HepG2 (cell line): ENCODE measurements around the gene FAM200B.

Experiments used
- ATF7 ChIP-seq, 2 experiments: fragments of 450-650 bp in 1 of 2; sonication (generic) in 1 of 2; formaldehyde crosslinking in 1 of 2; IDR thresholded peaks; 2 replicates each; pipeline versions ENCODE4 v1.4.0 to v1.6.1; 2016 to 2020; ENCODE audit warnings: antibody characterized with exemption in 1 of 2, mild to moderate bottlenecking in 1 of 2, missing genetic modification reagents in 1 of 2
- CREB1 ChIP-seq, 2 experiments: fragments of 450-650 bp in 1 of 2; IDR thresholded peaks; 2 replicates each; pipeline ENCODE4 v1.6.1; 2016 to 2017; ENCODE audit warnings: control low read depth in 1 of 2, mild to moderate bottlenecking in 1 of 2, missing compliant biosample characterization in 1 of 2, missing genetic modification characterization in 1 of 2
- HHEX ChIP-seq: IDR thresholded peaks from 2 replicates; pipeline ENCODE4 v1.6.1; 2016; ENCODE audit warnings: control low read depth
- NFATC3 ChIP-seq: sonication (generic); formaldehyde crosslinking; IDR thresholded peaks from 2 replicates; pipeline ENCODE4 v1.5.1; 2020; ENCODE audit warnings: mild to moderate bottlenecking, missing genetic modification reagents
- TBX3 ChIP-seq: fragments of 450-650 bp; IDR thresholded peaks from 2 replicates; pipeline ENCODE4 v1.6.1; 2017; ENCODE audit warnings: antibody characterized with exemption, mild to moderate bottlenecking, inconsistent platforms, borderline replicate concordance
- ZNF530 ChIP-seq: sonication (generic); formaldehyde crosslinking; IDR thresholded peaks from 2 replicates; pipeline ENCODE4 v1.5.0; 2020; ENCODE audit warnings: low read depth, mild to moderate bottlenecking, missing genetic modification reagents
- ZNF777 ChIP-seq: sonication (generic); formaldehyde crosslinking; IDR thresholded peaks from 2 replicates; pipeline ENCODE4 v1.4.0; 2020; ENCODE audit warnings: missing genetic modification reagents
- TF ChIP-seq, protein P1 (sequence below): sonication (generic); formaldehyde crosslinking; IDR thresholded peaks from 2 replicates; pipeline ENCODE4 v1.4.0; 2020; ENCODE audit warnings: missing genetic modification reagents
- TF ChIP-seq, protein P2 (sequence below): IDR thresholded peaks from 2 replicates; pipeline ENCODE4 v1.4.0; 2020; ENCODE audit warnings: mild to moderate bottlenecking, missing genetic modification reagents
- TF ChIP-seq, protein P3 (sequence below): sonication (generic); formaldehyde crosslinking; IDR thresholded peaks from 2 replicates; pipeline ENCODE4 v1.5.0; 2020; ENCODE audit warnings: mild to moderate bottlenecking, low read depth, missing genetic modification reagents, borderline replicate concordance
- TF ChIP-seq, protein P4 (sequence below): sonication (generic); formaldehyde crosslinking; IDR thresholded peaks from 2 replicates; pipeline ENCODE4 v1.5.0; 2020; ENCODE audit warnings: mild to moderate bottlenecking, missing genetic modification reagents, moderate library complexity

DNA sequence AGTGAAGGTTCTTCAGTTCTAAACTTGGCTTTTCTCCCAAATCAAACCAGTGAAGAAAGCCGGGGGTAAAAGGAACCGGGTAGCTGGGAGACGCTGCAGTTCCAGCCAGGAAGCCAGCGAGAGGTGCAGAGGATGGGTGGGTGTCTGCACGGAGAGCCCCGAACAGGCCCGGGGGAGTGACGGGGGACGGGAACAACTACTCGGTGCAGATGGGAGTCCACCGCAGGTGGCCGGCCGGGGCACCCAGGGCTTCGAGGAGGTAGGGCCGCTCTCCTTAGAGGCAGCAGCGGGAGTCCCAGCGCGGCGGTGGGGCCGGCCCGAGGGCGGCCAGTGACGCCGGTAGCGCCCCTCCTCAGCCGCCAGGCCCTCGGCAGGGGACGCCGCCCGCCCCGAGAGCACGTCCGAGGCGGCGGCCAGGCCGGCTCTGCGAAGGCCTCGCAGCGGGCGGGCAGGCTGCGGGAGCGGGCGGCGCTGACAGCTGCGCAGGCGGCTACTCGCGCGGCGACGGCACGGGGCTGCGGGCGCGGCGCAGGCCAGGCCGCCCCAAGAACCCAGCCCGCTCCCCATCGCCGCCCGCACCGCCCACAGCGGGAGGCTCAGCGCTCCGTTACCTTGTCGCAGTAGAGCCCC, 26.9 kb upstream of the FAM200B start:
- TF ChIP-seq, protein P1, sequence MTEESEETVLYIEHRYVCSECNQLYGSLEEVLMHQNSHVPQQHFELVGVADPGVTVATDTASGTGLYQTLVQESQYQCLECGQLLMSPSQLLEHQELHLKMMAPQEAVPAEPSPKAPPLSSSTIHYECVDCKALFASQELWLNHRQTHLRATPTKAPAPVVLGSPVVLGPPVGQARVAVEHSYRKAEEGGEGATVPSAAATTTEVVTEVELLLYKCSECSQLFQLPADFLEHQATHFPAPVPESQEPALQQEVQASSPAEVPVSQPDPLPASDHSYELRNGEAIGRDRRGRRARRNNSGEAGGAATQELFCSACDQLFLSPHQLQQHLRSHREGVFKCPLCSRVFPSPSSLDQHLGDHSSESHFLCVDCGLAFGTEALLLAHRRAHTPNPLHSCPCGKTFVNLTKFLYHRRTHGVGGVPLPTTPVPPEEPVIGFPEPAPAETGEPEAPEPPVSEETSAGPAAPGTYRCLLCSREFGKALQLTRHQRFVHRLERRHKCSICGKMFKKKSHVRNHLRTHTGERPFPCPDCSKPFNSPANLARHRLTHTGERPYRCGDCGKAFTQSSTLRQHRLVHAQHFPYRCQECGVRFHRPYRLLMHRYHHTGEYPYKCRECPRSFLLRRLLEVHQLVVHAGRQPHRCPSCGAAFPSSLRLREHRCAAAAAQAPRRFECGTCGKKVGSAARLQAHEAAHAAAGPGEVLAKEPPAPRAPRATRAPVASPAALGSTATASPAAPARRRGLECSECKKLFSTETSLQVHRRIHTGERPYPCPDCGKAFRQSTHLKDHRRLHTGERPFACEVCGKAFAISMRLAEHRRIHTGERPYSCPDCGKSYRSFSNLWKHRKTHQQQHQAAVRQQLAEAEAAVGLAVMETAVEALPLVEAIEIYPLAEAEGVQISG (CRISPR knock-in tag) = no peak; the same call in none of the 2 replicates
- no peak for TF ChIP-seq NFATC3 (CRISPR knock-in tag)
- TF ChIP-seq TBX3 = no peak
- TF ChIP-seq CREB1 (IDR thresholded peaks at IDR 0.05) = no peak
- no peak for TF ChIP-seq CREB1 (CRISPR knock-in tag; IDR thresholded peaks at IDR 0.05)
- no peak for TF ChIP-seq ZNF530 (CRISPR knock-in tag)
- TF ChIP-seq, protein P2, sequence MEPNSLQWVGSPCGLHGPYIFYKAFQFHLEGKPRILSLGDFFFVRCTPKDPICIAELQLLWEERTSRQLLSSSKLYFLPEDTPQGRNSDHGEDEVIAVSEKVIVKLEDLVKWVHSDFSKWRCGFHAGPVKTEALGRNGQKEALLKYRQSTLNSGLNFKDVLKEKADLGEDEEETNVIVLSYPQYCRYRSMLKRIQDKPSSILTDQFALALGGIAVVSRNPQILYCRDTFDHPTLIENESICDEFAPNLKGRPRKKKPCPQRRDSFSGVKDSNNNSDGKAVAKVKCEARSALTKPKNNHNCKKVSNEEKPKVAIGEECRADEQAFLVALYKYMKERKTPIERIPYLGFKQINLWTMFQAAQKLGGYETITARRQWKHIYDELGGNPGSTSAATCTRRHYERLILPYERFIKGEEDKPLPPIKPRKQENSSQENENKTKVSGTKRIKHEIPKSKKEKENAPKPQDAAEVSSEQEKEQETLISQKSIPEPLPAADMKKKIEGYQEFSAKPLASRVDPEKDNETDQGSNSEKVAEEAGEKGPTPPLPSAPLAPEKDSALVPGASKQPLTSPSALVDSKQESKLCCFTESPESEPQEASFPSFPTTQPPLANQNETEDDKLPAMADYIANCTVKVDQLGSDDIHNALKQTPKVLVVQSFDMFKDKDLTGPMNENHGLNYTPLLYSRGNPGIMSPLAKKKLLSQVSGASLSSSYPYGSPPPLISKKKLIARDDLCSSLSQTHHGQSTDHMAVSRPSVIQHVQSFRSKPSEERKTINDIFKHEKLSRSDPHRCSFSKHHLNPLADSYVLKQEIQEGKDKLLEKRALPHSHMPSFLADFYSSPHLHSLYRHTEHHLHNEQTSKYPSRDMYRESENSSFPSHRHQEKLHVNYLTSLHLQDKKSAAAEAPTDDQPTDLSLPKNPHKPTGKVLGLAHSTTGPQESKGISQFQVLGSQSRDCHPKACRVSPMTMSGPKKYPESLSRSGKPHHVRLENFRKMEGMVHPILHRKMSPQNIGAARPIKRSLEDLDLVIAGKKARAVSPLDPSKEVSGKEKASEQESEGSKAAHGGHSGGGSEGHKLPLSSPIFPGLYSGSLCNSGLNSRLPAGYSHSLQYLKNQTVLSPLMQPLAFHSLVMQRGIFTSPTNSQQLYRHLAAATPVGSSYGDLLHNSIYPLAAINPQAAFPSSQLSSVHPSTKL (CRISPR knock-in tag) = no peak
- TF ChIP-seq ZNF777 (CRISPR knock-in tag) = no peak
- TF ChIP-seq ATF7 (IDR thresholded peaks at IDR 0.05) = no peak
- TF ChIP-seq ATF7 (CRISPR knock-in tag; IDR thresholded peaks at IDR 0.05) = no peak
- TF ChIP-seq, protein P3, sequence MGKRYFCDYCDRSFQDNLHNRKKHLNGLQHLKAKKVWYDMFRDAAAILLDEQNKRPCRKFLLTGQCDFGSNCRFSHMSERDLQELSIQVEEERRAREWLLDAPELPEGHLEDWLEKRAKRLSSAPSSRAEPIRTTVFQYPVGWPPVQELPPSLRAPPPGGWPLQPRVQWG = no peak
- TF ChIP-seq HHEX (CRISPR knock-in tag) = no peak
- TF ChIP-seq, protein P4, sequence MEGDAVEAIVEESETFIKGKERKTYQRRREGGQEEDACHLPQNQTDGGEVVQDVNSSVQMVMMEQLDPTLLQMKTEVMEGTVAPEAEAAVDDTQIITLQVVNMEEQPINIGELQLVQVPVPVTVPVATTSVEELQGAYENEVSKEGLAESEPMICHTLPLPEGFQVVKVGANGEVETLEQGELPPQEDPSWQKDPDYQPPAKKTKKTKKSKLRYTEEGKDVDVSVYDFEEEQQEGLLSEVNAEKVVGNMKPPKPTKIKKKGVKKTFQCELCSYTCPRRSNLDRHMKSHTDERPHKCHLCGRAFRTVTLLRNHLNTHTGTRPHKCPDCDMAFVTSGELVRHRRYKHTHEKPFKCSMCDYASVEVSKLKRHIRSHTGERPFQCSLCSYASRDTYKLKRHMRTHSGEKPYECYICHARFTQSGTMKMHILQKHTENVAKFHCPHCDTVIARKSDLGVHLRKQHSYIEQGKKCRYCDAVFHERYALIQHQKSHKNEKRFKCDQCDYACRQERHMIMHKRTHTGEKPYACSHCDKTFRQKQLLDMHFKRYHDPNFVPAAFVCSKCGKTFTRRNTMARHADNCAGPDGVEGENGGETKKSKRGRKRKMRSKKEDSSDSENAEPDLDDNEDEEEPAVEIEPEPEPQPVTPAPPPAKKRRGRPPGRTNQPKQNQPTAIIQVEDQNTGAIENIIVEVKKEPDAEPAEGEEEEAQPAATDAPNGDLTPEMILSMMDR = no peak
